IPS-20b (cell line): ENCODE data around the gene SORCS1.
"Not testable (repeated sequence)": the region's sequence is repeated elsewhere in the genome, so short reads cannot be mapped to it uniquely, and the experiment has no call there.

Experiments
- H3K27ac ChIP-seq: one replicate; pipeline ENCODE4 v1.5.1; 2013; ENCODE audit warnings: low read length
- H3K27me3 ChIP-seq: 2 replicates; pipeline ENCODE4 v1.6.1; 2013; ENCODE audit warnings: mild to moderate bottlenecking, low read length, inconsistent platforms; ENCODE audit not compliant: insufficient read depth
- H3K36me3 ChIP-seq: 2 replicates; pipeline ENCODE4 v1.6.1; 2013; ENCODE audit warnings: low read depth, mild to moderate bottlenecking, inconsistent platforms, low read length, moderate library complexity; ENCODE audit not compliant: insufficient read depth
- H3K4me1 ChIP-seq: 2 replicates; pipeline ENCODE4 v1.6.1; 2013; ENCODE audit warnings: mild to moderate bottlenecking, control low read depth, inconsistent platforms, low read length, moderate library complexity; ENCODE audit not compliant: insufficient read depth
- H3K4me3 ChIP-seq: 2 replicates; pipeline ENCODE4 v1.5.1; 2013; ENCODE audit warnings: mild to moderate bottlenecking, low read length, inconsistent platforms
- H3K9ac ChIP-seq: 2 replicates; pipeline ENCODE4 v1.6.1; 2013; ENCODE audit warnings: low read depth, mild to moderate bottlenecking, inconsistent platforms, low read length, moderate library complexity
- H3K9me3 ChIP-seq: 2 replicates; pipeline ENCODE4 v1.6.1; 2013; ENCODE audit warnings: mild to moderate bottlenecking, low read depth, low read length, inconsistent platforms; ENCODE audit not compliant: insufficient read depth

Gene SORCS1

GRCh38 chr10:107033799-107034422, 130.6 kb downstream of the SORCS1 start:
- H3K36me3 ChIP-seq, result no peaks in the 10 kb centered on the region
- no peaks in the 10 kb centered on the region for H3K27me3 ChIP-seq
- H3K4me3 ChIP-seq, result no peak overlapping the region
- peaks cover 3% of the 10 kb centered on the region; the same call in 1 of the 2 replicates for H3K4me1 ChIP-seq
- H3K9ac ChIP-seq, result no peak overlapping the region
- no peaks in the 10 kb centered on the region for H3K9me3 ChIP-seq
- no peak overlapping the region for H3K27ac ChIP-seq

DNA sequence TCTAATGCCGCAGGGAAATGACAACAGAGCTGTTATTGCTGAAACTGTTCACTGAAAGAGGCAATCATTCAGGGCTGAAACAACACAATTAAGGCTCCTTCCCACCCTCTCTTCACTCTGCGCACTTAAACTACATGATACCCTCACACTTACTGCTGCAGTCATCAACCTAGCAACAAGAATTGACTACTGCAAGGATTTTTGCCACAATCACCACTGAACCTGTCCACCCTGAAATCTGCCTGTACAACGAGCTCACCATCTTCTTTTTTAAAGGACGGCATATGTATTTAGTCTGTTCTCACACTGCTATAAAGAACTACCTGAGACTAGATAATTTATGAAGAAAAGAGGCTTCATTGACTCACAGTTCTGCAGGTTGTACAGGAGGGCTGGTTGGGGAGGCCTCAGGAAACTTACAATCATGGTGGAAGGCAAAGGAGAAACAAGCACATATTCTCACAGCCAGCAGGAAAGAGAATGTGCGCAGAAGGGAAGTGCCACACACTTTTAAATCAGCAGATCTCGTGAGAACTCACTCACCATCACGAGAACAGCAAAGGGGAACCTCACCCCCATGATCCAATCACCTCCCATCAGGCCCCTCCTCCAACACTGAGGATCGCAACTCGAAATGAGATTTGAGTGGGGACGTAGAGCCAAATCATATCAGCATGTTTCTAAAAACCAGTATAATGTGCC, 131.7 kb downstream of the SORCS1 start:
- no peaks in the 10 kb centered on the region for H3K36me3 ChIP-seq
- H3K9me3 ChIP-seq, result no peaks in the 10 kb centered on the region
- H3K27ac ChIP-seq, result no peak overlapping the region
- no peaks in the 10 kb centered on the region for H3K27me3 ChIP-seq
- no peak overlapping the region for H3K9ac ChIP-seq
- H3K4me3 ChIP-seq, result no peak overlapping the region
- peaks cover 3% of the 10 kb centered on the region; the same call in 1 of the 2 replicates for H3K4me1 ChIP-seq

GRCh38 chr10:107031931-107032699, 132.4 kb downstream of the SORCS1 start:
- Histone ChIP-seq H3K4me3 (no peak overlapping the region), H3K36me3 (no peaks in the 10 kb centered on the region), H3K9ac (no peak overlapping the region), H3K27ac (no peak overlapping the region), H3K9me3 (no peaks in the 10 kb centered on the region), H3K4me1 (peaks cover 3% of the 10 kb centered on the region; the same call in 1 of the 2 replicates), H3K27me3 (no peaks in the 10 kb centered on the region)

DNA sequence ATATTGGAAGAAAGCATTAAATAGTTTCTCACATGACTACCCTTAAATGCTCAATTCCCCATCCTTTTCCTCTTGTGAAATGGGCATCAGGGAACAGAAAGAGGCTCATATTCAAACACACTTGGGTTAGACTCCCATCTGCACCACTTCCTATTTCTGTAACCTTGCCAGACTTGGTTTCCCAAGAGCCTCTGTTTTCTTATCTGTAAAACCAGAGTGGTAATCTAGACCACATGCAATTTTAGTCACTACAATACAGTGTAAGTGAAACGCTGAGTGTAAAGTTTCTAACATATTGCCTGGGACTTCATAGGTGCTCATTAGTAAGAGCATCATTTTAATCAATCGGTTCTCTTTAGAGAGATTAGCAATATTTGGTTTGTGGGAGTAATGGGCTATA, 136.3 kb downstream of the SORCS1 start:
- Histone ChIP-seq H3K36me3 (no peaks in the 10 kb centered on the region), H3K9ac (no peak overlapping the region), H3K27ac (no peak overlapping the region)

GRCh38 chr10:107025676-107026075, 138.8 kb downstream of the SORCS1 start:
- Histone ChIP-seq H3K27ac (no peak overlapping the region), H3K9ac (no peak overlapping the region), H3K4me3 (no peak overlapping the region), H3K4me1 (peaks cover 12% of the 10 kb centered on the region), H3K9me3 (no peaks in the 10 kb centered on the region), H3K27me3 (no peaks in the 10 kb centered on the region), H3K36me3 (no peaks in the 10 kb centered on the region)

More for the DNA sequence above, 136.3 kb downstream of the SORCS1 start:
- no peaks in the 10 kb centered on the region for H3K27me3 ChIP-seq
- H3K4me3 ChIP-seq, result no peak overlapping the region
- H3K4me1 ChIP-seq, result peaks cover 7% of the 10 kb centered on the region
- H3K9me3 ChIP-seq, result no peaks in the 10 kb centered on the region

DNA sequence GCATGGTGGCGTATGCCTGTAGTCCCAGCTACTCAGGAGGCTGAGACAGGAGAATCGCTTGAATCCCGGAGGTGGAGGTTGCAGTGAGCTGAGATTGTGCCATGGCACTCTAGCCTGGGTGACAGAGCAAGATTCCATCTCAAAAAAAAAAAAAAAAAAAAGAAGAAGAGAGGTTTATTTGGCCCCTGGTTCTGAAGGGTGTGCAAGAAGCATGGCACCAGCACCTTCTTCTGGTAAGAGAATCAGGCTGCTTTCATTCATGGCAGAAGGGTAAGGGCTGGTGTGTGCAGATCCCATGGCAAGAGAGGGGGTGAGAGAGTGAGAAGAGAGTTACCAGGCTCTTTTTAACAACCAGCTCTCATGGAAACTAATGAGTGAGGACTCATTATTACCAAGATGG, 140.5 kb downstream of the SORCS1 start:
- H3K36me3 ChIP-seq, H3K9me3 ChIP-seq, H3K4me3 ChIP-seq, H3K27ac ChIP-seq, H3K4me1 ChIP-seq, H3K27me3 ChIP-seq, H3K9ac ChIP-seq: not testable (repeated sequence)

DNA sequence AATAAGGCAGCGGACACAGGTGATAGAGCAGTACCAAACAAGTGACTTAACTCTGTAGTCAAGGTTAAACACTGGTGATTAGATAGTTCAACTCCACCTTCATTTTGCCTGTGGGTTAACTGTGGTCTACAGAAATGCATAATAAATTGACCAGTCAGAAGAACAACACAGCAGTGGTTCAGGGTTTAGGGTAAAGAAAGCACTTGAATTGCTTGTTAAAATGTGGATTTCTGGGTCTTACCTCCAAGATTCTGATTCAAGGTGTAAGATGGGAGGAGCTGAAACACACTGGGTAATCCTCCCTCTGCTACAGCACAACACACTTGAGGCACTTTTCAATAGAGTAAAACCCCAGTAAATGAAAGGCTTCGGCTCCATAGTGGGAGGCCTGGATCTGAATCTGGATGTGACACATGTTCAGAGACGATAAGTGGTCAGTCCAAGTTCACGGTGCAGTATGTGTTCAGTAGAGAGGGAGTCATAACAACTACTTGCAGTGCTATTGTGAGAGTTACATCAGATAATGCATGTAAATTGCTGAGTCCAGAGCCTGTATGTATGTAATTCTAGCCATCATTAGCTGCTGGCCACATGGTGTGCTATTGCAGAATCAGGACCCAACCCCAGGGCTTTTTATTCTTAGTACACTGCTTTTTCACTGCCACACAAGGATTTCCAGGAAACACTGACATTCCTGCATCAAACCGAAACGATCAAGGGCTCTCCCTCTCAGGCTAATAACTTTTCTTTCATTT, 141.7 kb downstream of the SORCS1 start:
- Histone ChIP-seq H3K4me1 (peaks cover 10% of the 10 kb centered on the region; the same call in 1 of the 2 replicates), H3K36me3 (no peaks in the 10 kb centered on the region), H3K27ac (no peak overlapping the region), H3K4me3 (no peak overlapping the region), H3K27me3 (no peaks in the 10 kb centered on the region), H3K9me3 (no peaks in the 10 kb centered on the region), H3K9ac (no peak overlapping the region)

DNA sequence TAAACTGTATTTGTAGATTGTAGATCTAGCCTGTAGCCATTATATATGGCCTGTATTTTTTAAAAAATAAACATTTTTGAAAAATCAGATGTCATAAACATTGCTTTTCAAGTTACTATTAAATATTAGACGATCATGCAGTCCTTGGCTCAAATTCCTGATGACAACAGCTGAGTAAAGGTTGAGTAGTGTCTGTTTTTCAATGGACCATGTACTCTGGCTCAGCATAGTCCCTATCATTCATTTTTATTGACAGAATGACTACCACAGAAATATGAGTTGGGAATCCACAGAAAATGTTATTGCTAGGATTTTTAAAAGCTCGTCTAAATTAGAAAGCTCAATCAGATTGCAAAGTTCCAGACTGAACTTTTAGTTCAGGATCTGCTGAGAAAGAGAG, 145.4 kb downstream of the SORCS1 start:
- H3K27ac ChIP-seq, result no peak overlapping the region
- peaks cover 5% of the 10 kb centered on the region; the same call in 1 of the 2 replicates for H3K4me1 ChIP-seq
- H3K9me3 ChIP-seq, result peaks cover 5% of the 10 kb centered on the region; the same call in 1 of the 2 replicates
- no peak overlapping the region for H3K9ac ChIP-seq
- H3K36me3 ChIP-seq, result no peaks in the 10 kb centered on the region
- H3K4me3 ChIP-seq, result no peak overlapping the region
- H3K27me3 ChIP-seq, result no peaks in the 10 kb centered on the region

- Histone ChIP-seq H3K27ac (no peak overlapping the region), H3K4me3 (no peak overlapping the region), H3K9ac (no peak overlapping the region), H3K36me3 (no peaks in the 10 kb centered on the region), H3K27me3 (no peaks in the 10 kb centered on the region), H3K9me3 (peaks cover 5% of the 10 kb centered on the region; the same call in 1 of the 2 replicates), H3K4me1 (peaks cover 10% of the 10 kb centered on the region)
These were observed 151.1 kb downstream of the SORCS1 start for GRCh38 chr10:107013258-107014006.

- Histone ChIP-seq H3K4me1 (peaks cover 10% of the 10 kb centered on the region), H3K4me3 (no peak overlapping the region), H3K27me3 (no peaks in the 10 kb centered on the region), H3K27ac (no peak overlapping the region), H3K9me3 (peaks cover 2% of the 10 kb centered on the region; the same call in 1 of the 2 replicates), H3K36me3 (no peaks in the 10 kb centered on the region), H3K9ac (no peak overlapping the region)
These were observed 152.5 kb downstream of the SORCS1 start for GRCh38 chr10:107011992-107012391.

DNA sequence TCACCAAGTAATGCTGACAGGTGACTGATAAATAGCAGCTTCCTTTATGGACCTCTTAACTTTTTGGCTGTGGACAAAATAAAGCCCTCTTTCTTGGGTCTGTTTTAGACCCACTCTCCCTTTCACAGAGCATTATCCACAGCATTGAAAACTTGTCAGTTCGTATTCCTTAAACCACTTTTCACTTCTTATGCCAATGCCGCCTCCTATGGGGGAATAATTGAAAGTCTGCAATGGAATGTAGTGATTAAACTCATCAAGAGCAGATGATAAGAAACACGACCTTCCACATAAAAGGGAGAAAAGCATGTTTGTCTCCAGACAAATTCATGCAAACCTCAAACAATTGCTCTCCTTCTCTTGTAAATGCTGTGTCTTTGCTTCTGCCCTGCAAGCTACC, 153.4 kb downstream of the SORCS1 start:
- no peak overlapping the region for H3K9ac ChIP-seq
- no peaks in the 10 kb centered on the region for H3K9me3 ChIP-seq
- no peak overlapping the region for H3K4me3 ChIP-seq
- no peaks in the 10 kb centered on the region for H3K36me3 ChIP-seq
- peaks cover 10% of the 10 kb centered on the region for H3K4me1 ChIP-seq
- no peaks in the 10 kb centered on the region for H3K27me3 ChIP-seq
- no peak overlapping the region for H3K27ac ChIP-seq
